ENCODE results near the gene RND2. TPM values are rescaled to one million over a fixed set of nuclear protein-coding genes. Genes with fewer than 3 reads are reported as not detected.

Gene RND2
- total and polyA plus RNA-seq, 9 of the 15 experiments (the other 6 are each of a cell fraction or from before 2014, with no cell fraction given): 0.15 to 1.9 (median 0.98) TPM

DNA sequence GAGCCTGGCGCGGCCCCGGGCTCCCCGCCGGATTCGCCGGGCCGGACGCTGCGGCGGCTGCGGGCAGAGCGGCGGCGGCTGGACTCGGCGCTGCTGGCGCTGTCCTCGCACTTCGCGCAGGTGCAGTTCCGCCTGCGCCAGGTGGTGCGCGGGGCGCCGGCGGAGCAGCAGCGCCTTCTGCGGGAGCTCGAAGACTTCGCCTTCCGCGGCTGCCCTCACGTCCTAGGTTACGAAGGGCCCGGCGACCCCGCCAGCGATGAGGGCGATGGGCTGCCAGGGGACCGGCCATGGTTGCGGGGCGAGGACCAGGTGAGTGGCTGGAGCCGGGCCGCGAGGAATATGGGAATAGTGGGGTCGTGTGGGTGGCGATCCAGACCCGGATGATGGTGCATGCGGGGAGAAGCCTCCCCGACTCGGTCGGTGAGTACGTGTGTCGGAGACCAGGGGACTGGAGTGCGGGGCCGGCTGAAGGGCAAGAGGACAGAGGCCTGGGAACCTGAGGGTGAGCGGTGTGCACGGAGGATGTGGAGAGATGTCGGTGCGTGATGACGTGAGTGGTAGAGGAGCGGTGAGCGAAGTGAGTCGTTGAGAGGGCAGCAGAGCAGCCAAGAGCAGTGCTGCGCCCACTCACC is 44.1 kb upstream of the RND2 start (continued):
- TF ChIP-seq, protein P1, sequence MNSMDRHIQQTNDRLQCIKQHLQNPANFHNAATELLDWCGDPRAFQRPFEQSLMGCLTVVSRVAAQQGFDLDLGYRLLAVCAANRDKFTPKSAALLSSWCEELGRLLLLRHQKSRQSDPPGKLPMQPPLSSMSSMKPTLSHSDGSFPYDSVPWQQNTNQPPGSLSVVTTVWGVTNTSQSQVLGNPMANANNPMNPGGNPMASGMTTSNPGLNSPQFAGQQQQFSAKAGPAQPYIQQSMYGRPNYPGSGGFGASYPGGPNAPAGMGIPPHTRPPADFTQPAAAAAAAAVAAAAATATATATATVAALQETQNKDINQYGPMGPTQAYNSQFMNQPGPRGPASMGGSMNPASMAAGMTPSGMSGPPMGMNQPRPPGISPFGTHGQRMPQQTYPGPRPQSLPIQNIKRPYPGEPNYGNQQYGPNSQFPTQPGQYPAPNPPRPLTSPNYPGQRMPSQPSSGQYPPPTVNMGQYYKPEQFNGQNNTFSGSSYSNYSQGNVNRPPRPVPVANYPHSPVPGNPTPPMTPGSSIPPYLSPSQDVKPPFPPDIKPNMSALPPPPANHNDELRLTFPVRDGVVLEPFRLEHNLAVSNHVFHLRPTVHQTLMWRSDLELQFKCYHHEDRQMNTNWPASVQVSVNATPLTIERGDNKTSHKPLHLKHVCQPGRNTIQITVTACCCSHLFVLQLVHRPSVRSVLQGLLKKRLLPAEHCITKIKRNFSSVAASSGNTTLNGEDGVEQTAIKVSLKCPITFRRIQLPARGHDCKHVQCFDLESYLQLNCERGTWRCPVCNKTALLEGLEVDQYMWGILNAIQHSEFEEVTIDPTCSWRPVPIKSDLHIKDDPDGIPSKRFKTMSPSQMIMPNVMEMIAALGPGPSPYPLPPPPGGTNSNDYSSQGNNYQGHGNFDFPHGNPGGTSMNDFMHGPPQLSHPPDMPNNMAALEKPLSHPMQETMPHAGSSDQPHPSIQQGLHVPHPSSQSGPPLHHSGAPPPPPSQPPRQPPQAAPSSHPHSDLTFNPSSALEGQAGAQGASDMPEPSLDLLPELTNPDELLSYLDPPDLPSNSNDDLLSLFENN (IDR thresholded peaks at IDR 0.05; ENCODE audit: low read depth in 2 of 2, low read length in 2 of 2): no peak
- TF ChIP-seq MED1 (CRISPR knock-in tag; IDR thresholded peaks at IDR 0.05; ENCODE audit: borderline replicate concordance) (no peak), NCOA6 (IDR thresholded peaks at IDR 0.05) (no peak), ZNF212 (CRISPR knock-in tag; IDR thresholded peaks at IDR 0.05) (no peak), NCOA2 (IDR thresholded peaks at IDR 0.05; ENCODE audit: partially characterized antibody in 2 of 2) (no peak), SREBF1 (IDR thresholded peaks at IDR 0.05; ENCODE audit: borderline replicate concordance, low read depth, low read length) (no peak), CBX8 (IDR thresholded peaks at IDR 0.05; ENCODE audit: borderline replicate concordance, extremely low read depth, low read depth, low read length, poor library complexity, severe bottlenecking) (no peak), ATF7 (IDR thresholded peaks at IDR 0.05) (no peak; the same call in 1 of the 2 replicates), KLF6 (CRISPR knock-in tag; IDR thresholded peaks at IDR 0.05; ENCODE audit: borderline replicate concordance) (no peak), NONO (IDR thresholded peaks at IDR 0.05; ENCODE audit: low read depth in 2 of 2, low read length in 1 of 2) (peak in 1 of 2 experiments; percentile 81; a peak in 2 of 4 replicates), JUNB (CRISPR knock-in tag; conservative IDR thresholded peaks at IDR 0.05) (no peak)
- TF ChIP-seq, protein P2, sequence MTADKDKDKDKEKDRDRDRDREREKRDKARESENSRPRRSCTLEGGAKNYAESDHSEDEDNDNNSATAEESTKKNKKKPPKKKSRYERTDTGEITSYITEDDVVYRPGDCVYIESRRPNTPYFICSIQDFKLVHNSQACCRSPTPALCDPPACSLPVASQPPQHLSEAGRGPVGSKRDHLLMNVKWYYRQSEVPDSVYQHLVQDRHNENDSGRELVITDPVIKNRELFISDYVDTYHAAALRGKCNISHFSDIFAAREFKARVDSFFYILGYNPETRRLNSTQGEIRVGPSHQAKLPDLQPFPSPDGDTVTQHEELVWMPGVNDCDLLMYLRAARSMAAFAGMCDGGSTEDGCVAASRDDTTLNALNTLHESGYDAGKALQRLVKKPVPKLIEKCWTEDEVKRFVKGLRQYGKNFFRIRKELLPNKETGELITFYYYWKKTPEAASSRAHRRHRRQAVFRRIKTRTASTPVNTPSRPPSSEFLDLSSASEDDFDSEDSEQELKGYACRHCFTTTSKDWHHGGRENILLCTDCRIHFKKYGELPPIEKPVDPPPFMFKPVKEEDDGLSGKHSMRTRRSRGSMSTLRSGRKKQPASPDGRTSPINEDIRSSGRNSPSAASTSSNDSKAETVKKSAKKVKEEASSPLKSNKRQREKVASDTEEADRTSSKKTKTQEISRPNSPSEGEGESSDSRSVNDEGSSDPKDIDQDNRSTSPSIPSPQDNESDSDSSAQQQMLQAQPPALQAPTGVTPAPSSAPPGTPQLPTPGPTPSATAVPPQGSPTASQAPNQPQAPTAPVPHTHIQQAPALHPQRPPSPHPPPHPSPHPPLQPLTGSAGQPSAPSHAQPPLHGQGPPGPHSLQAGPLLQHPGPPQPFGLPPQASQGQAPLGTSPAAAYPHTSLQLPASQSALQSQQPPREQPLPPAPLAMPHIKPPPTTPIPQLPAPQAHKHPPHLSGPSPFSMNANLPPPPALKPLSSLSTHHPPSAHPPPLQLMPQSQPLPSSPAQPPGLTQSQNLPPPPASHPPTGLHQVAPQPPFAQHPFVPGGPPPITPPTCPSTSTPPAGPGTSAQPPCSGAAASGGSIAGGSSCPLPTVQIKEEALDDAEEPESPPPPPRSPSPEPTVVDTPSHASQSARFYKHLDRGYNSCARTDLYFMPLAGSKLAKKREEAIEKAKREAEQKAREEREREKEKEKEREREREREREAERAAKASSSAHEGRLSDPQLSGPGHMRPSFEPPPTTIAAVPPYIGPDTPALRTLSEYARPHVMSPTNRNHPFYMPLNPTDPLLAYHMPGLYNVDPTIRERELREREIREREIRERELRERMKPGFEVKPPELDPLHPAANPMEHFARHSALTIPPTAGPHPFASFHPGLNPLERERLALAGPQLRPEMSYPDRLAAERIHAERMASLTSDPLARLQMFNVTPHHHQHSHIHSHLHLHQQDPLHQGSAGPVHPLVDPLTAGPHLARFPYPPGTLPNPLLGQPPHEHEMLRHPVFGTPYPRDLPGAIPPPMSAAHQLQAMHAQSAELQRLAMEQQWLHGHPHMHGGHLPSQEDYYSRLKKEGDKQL (CRISPR knock-in tag; IDR thresholded peaks at IDR 0.05; ENCODE audit: borderline replicate concordance): no peak
- TF ChIP-seq, protein P3, sequence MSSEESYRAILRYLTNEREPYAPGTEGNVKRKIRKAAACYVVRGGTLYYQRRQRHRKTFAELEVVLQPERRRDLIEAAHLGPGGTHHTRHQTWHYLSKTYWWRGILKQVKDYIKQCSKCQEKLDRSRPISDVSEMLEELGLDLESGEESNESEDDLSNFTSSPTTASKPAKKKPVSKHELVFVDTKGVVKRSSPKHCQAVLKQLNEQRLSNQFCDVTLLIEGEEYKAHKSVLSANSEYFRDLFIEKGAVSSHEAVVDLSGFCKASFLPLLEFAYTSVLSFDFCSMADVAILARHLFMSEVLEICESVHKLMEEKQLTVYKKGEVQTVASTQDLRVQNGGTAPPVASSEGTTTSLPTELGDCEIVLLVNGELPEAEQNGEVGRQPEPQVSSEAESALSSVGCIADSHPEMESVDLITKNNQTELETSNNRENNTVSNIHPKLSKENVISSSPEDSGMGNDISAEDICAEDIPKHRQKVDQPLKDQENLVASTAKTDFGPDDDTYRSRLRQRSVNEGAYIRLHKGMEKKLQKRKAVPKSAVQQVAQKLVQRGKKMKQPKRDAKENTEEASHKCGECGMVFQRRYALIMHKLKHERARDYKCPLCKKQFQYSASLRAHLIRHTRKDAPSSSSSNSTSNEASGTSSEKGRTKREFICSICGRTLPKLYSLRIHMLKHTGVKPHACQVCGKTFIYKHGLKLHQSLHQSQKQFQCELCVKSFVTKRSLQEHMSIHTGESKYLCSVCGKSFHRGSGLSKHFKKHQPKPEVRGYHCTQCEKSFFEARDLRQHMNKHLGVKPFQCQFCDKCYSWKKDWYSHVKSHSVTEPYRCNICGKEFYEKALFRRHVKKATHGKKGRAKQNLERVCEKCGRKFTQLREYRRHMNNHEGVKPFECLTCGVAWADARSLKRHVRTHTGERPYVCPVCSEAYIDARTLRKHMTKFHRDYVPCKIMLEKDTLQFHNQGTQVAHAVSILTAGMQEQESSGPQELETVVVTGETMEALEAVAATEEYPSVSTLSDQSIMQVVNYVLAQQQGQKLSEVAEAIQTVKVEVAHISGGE (CRISPR knock-in tag; IDR thresholded peaks at IDR 0.05): no peak

Measured in K562 (cell line).